H1 (cell line): ENCODE results near the gene LDHB. TPM values are rescaled to one million over a fixed set of nuclear protein-coding genes. Genes with fewer than 3 reads are reported as not detected.

Experiments
- ATF2 ChIP-seq: IDR thresholded peaks from 2 replicates; pipeline ENCODE4 v1.6.1; 2012; ENCODE audit warnings: low read length, inconsistent platforms
- EZH2 ChIP-seq: fragments of 200-600 bp; sonication (generic); IDR thresholded peaks from 2 replicates; pipeline ENCODE4 v1.7.1; 2012; ENCODE audit warnings: low read depth, mild to moderate bottlenecking, moderate library complexity, low read length, inconsistent platforms; ENCODE audit not compliant: severe bottlenecking
- KDM5A ChIP-seq: fragments of 200-600 bp; IDR thresholded peaks from 2 replicates; pipeline ENCODE4 v1.7.1; 2012; ENCODE audit warnings: mild to moderate bottlenecking, low read length, inconsistent platforms, mixed read lengths
- POLR2A ChIP-seq, 2 experiments: IDR thresholded peaks; 1 replicate in 1 of 2; 2 replicates in 1 of 2; pipeline ENCODE4 v1.6.1; 2011; ENCODE audit warnings: low read depth in 2 of 2, low read length in 2 of 2, mild to moderate bottlenecking in 2 of 2; ENCODE audit errors: control extremely low read depth in 1 of 2
- SUZ12 ChIP-seq: fragments of 200-600 bp; sonication (generic); IDR thresholded peaks from 2 replicates; pipeline ENCODE4 v1.6.1; 2012; ENCODE audit warnings: mild to moderate bottlenecking, inconsistent platforms, low read length, moderate library complexity, mixed read lengths
- TAF7 ChIP-seq: optimal IDR thresholded peaks from 2 replicates; pipeline ENCODE3; 2011; ENCODE audit warnings: low read depth, mild to moderate bottlenecking, inconsistent platforms, low read length, moderate library complexity, borderline replicate concordance
- TCF12 ChIP-seq: IDR thresholded peaks from 2 replicates; pipeline ENCODE4 v1.6.1; 2011; ENCODE audit warnings: low read depth, mild to moderate bottlenecking, low read length
- polyA plus RNA-seq, 7 experiments: library from polyadenylated mRNA; depleted of rRNA in 3 of 7; stranded (reverse) in 5 of 7; unstranded in 2 of 7; fragments of >200 nt in 5 of 7; fragments of 200-250 nt in 2 of 7; gene quantifications; 1 replicate in 5 of 7; 2 replicates in 1 of 7; 4 replicates in 1 of 7; pipeline versions ENCODE4 v1.2.1 to v1.2.3, GENCODE V29; 2011 to 2013; ENCODE audit warnings: missing spikeins in 2 of 7, mixed read lengths in 2 of 7
- total RNA-seq: library from RNA; stranded (reverse); fragmentation: NEBNext Ultra II Directional; extraction: Animal tissue kit (Norgen Biotek cat#: 25700); gene quantifications from 2 replicates; pipeline ENCODE4 v1.2.1, GENCODE V29; 2021
- TF ChIP-seq, protein P1 (sequence below): fragments of 300-600 bp; sonication (generic); IDR thresholded peaks from 2 replicates; pipeline ENCODE4 v1.7.1; 2012; ENCODE audit warnings: low read length, moderate library complexity, mild to moderate bottlenecking, inconsistent platforms; ENCODE audit not compliant: insufficient replicate concordance
- TF ChIP-seq, protein P2 (sequence below): IDR thresholded peaks from 2 replicates; pipeline ENCODE4 v1.6.1; 2012; ENCODE audit warnings: inconsistent platforms

The LDHB gene
- total and polyA plus RNA-seq, 2 of the 8 experiments (the other 6 are each of a cell fraction or from before 2014, with no cell fraction given): 1,177 to 1,781 TPM

- TF ChIP-seq, protein P1, sequence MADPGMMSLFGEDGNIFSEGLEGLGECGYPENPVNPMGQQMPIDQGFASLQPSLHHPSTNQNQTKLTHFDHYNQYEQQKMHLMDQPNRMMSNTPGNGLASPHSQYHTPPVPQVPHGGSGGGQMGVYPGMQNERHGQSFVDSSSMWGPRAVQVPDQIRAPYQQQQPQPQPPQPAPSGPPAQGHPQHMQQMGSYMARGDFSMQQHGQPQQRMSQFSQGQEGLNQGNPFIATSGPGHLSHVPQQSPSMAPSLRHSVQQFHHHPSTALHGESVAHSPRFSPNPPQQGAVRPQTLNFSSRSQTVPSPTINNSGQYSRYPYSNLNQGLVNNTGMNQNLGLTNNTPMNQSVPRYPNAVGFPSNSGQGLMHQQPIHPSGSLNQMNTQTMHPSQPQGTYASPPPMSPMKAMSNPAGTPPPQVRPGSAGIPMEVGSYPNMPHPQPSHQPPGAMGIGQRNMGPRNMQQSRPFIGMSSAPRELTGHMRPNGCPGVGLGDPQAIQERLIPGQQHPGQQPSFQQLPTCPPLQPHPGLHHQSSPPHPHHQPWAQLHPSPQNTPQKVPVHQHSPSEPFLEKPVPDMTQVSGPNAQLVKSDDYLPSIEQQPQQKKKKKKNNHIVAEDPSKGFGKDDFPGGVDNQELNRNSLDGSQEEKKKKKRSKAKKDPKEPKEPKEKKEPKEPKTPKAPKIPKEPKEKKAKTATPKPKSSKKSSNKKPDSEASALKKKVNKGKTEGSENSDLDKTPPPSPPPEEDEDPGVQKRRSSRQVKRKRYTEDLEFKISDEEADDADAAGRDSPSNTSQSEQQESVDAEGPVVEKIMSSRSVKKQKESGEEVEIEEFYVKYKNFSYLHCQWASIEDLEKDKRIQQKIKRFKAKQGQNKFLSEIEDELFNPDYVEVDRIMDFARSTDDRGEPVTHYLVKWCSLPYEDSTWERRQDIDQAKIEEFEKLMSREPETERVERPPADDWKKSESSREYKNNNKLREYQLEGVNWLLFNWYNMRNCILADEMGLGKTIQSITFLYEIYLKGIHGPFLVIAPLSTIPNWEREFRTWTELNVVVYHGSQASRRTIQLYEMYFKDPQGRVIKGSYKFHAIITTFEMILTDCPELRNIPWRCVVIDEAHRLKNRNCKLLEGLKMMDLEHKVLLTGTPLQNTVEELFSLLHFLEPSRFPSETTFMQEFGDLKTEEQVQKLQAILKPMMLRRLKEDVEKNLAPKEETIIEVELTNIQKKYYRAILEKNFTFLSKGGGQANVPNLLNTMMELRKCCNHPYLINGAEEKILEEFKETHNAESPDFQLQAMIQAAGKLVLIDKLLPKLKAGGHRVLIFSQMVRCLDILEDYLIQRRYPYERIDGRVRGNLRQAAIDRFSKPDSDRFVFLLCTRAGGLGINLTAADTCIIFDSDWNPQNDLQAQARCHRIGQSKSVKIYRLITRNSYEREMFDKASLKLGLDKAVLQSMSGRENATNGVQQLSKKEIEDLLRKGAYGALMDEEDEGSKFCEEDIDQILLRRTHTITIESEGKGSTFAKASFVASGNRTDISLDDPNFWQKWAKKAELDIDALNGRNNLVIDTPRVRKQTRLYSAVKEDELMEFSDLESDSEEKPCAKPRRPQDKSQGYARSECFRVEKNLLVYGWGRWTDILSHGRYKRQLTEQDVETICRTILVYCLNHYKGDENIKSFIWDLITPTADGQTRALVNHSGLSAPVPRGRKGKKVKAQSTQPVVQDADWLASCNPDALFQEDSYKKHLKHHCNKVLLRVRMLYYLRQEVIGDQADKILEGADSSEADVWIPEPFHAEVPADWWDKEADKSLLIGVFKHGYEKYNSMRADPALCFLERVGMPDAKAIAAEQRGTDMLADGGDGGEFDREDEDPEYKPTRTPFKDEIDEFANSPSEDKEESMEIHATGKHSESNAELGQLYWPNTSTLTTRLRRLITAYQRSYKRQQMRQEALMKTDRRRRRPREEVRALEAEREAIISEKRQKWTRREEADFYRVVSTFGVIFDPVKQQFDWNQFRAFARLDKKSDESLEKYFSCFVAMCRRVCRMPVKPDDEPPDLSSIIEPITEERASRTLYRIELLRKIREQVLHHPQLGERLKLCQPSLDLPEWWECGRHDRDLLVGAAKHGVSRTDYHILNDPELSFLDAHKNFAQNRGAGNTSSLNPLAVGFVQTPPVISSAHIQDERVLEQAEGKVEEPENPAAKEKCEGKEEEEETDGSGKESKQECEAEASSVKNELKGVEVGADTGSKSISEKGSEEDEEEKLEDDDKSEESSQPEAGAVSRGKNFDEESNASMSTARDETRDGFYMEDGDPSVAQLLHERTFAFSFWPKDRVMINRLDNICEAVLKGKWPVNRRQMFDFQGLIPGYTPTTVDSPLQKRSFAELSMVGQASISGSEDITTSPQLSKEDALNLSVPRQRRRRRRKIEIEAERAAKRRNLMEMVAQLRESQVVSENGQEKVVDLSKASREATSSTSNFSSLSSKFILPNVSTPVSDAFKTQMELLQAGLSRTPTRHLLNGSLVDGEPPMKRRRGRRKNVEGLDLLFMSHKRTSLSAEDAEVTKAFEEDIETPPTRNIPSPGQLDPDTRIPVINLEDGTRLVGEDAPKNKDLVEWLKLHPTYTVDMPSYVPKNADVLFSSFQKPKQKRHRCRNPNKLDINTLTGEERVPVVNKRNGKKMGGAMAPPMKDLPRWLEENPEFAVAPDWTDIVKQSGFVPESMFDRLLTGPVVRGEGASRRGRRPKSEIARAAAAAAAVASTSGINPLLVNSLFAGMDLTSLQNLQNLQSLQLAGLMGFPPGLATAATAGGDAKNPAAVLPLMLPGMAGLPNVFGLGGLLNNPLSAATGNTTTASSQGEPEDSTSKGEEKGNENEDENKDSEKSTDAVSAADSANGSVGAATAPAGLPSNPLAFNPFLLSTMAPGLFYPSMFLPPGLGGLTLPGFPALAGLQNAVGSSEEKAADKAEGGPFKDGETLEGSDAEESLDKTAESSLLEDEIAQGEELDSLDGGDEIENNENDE: no peak
- TF ChIP-seq TAF7: no peak
- TF ChIP-seq, protein P2, sequence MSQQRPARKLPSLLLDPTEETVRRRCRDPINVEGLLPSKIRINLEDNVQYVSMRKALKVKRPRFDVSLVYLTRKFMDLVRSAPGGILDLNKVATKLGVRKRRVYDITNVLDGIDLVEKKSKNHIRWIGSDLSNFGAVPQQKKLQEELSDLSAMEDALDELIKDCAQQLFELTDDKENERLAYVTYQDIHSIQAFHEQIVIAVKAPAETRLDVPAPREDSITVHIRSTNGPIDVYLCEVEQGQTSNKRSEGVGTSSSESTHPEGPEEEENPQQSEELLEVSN: no peak
- TF ChIP-seq TCF12: no peak
- no peak for TF ChIP-seq EZH2
- TF ChIP-seq KDM5A: no peak
- no peak for TF ChIP-seq ATF2
- TF ChIP-seq SUZ12: no peak
- TF ChIP-seq POLR2A (IDR thresholded peaks at IDR 0.05; ENCODE audit: control extremely low read depth in 1 of 2, low read depth in 2 of 2, low read length in 2 of 2): no peak; a peak in 1 of 3 replicates
Measured at GRCh38 chr12:21655591-21655990, 2.1 kb downstream of the LDHB start (continued).
